ENCODE data around the gene FOXI3. TPM values are rescaled to one million over a fixed set of nuclear protein-coding genes. Genes with fewer than 3 reads are reported as not detected.

The FOXI3 gene
- total RNA-seq, 2 experiments from 2014 or later, result not detected

DNA sequence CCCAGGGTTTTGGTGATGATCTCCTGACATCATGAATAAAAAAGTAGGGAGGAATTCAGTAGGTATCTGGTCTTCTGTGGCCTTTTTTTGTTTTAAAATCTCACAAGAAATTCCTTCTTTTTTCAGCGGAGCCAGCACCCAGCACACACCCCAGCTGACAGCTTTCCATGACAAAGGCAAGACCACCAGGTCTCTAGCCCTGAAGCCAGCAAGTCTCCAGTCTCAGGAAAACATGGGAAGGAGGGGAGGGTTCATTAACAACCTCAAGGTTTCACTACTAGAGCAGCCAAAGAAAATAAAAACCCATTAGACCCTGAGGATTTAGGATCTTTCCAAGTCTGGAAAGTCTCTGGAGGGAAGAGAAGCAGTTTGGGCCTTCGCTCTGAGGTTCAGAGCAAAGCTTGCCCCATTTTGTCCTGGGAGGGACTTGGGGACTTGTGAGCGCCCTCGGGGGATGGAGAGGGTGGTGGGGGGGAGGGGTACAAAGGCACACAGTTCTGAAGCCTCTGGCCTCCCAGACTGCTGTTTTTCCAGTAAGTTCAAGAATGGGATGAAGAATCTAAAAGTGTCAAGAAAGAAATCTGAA lies 9.0 kb downstream of the FOXI3 start:
- BruUV-seq (replicated peaks), result no TSS peak
- CTCF ChIA-PET (ENCODE audit: unreplicated experiment), result no interaction called here

DNA sequence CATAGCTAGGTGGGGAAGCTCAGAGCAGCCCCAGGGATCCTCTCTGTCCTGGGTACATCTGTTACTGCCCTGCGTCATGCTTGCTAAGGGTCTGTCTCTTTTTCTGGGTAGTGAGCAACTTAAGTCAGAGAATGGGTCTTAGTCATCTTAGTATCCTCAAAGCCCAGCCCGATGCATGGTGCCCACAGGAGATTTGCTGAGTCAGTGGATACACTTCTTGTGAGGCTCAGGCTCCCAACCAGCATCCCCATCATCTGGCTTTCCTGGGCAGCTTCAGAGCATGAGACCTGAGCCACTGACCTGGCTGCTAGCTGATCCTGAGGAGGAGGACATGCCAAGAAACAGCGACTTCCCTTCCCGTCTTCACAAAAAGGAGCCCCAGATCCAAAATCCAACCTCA lies 10.0 kb downstream of the FOXI3 start:
- no peaks in the 10 kb centered on the region for H3K36me3 ChIP-seq (ENCODE audit: insufficient read depth, low read length)
- H2AFZ ChIP-seq (ENCODE audit: low read length), result no peak overlapping the region
- no peak for DNase-seq (ENCODE audit: low spot score)
- H3K9me3 ChIP-seq (ENCODE audit: low read length), result no peaks in the 10 kb centered on the region
- H4K20me1 ChIP-seq (ENCODE audit: insufficient read depth, low read length), result no peaks in the 10 kb centered on the region
- intact Hi-C loops (cut with micrococcal nuclease; ENCODE audit: unreplicated experiment), result no loop called here
- H3K79me2 ChIP-seq (ENCODE audit: insufficient read depth, low read depth, low read length), result no peaks in the 10 kb centered on the region
- POLR2A ChIA-PET, result interaction anchor here (0.7 kb wide), 1 partner anchor 66 kb away, joined by 3 read pairs; no protein-coding TSS in a partner anchor
- no TSS peak for BruUV-seq (replicated peaks)
- no peaks in the 10 kb centered on the region for H3K4me1 ChIP-seq (ENCODE audit: insufficient read depth, low read length, poor library complexity, severe bottlenecking)
- no peak overlapping the region for H3K4me3 ChIP-seq (ENCODE audit: low read depth, low read length, poor library complexity, severe bottlenecking)
- H3K9me2 ChIP-seq (ENCODE audit: insufficient read depth, low read length), result no peaks in the 10 kb centered on the region
- no peak overlapping the region for H3K4me2 ChIP-seq (ENCODE audit: low read length)
- CTCF ChIA-PET (ENCODE audit: unreplicated experiment), result no interaction called here
- TF ChIP-seq, protein P1, sequence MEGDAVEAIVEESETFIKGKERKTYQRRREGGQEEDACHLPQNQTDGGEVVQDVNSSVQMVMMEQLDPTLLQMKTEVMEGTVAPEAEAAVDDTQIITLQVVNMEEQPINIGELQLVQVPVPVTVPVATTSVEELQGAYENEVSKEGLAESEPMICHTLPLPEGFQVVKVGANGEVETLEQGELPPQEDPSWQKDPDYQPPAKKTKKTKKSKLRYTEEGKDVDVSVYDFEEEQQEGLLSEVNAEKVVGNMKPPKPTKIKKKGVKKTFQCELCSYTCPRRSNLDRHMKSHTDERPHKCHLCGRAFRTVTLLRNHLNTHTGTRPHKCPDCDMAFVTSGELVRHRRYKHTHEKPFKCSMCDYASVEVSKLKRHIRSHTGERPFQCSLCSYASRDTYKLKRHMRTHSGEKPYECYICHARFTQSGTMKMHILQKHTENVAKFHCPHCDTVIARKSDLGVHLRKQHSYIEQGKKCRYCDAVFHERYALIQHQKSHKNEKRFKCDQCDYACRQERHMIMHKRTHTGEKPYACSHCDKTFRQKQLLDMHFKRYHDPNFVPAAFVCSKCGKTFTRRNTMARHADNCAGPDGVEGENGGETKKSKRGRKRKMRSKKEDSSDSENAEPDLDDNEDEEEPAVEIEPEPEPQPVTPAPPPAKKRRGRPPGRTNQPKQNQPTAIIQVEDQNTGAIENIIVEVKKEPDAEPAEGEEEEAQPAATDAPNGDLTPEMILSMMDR (conservative IDR thresholded peaks at IDR 0.05; ENCODE audit: low read length), result no peak
- no peak for TF ChIP-seq EZH2phosphoT487 (IDR thresholded peaks at IDR 0.05; ENCODE audit: borderline replicate concordance, low read depth, low read length)
- no peak overlapping the region for H3K27ac ChIP-seq (ENCODE audit: low read depth, low read length, poor library complexity, severe bottlenecking)

More for the DNA sequence above, 9.0 kb downstream of the FOXI3 start:
- Histone ChIP-seq H3K4me1 (ENCODE audit: insufficient read depth, low read length, poor library complexity, severe bottlenecking) (no peaks in the 10 kb centered on the region), H3K27ac (ENCODE audit: low read depth, low read length, poor library complexity, severe bottlenecking) (no peak overlapping the region), H3K36me3 (ENCODE audit: insufficient read depth, low read length) (no peaks in the 10 kb centered on the region), H4K20me1 (ENCODE audit: insufficient read depth, low read length) (no peaks in the 10 kb centered on the region), H3K4me3 (ENCODE audit: low read depth, low read length, poor library complexity, severe bottlenecking) (no peak overlapping the region), H3K79me2 (ENCODE audit: insufficient read depth, low read depth, low read length) (no peaks in the 10 kb centered on the region), H3K9me2 (ENCODE audit: insufficient read depth, low read length) (no peaks in the 10 kb centered on the region), H3K4me2 (ENCODE audit: low read length) (no peak overlapping the region), H2AFZ (ENCODE audit: low read length) (no peak overlapping the region), H3K9me3 (ENCODE audit: low read length) (no peaks in the 10 kb centered on the region)
- POLR2A ChIA-PET, result no interaction called here
- no peak for DNase-seq (ENCODE audit: low spot score)
- intact Hi-C loops (cut with micrococcal nuclease; ENCODE audit: unreplicated experiment), result no loop called here
- TF ChIP-seq, protein P1 (conservative IDR thresholded peaks at IDR 0.05; ENCODE audit: low read length), result no peak
- no peak for TF ChIP-seq EZH2phosphoT487 (IDR thresholded peaks at IDR 0.05; ENCODE audit: borderline replicate concordance, low read depth, low read length)

DNA sequence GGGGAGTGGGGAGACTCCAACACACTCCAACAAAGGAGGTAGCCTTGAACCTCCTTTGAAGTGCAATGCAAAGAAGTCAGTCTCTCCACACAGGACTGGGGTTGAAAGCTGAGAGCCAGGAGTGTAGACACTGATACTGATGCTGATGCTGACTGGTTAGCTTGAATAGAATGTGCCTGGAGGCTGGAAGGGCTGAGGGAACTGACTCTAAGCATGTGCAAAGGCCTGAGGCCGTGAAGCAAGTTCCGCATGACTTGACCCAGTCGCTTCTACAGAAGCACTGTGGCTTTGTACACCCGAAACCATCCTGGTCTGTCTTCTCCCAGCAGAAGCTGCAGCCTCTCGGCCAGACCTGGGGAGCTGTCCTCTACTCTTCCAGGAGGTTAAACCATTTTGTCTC lies 10.4 kb downstream of the FOXI3 start:
- BruUV-seq (replicated peaks), result no TSS peak
- Histone ChIP-seq H2AFZ (ENCODE audit: low read length) (no peak overlapping the region), H3K36me3 (ENCODE audit: insufficient read depth, low read length) (no peaks in the 10 kb centered on the region), H3K27ac (ENCODE audit: low read depth, low read length, poor library complexity, severe bottlenecking) (no peak overlapping the region), H3K9me2 (ENCODE audit: insufficient read depth, low read length) (no peaks in the 10 kb centered on the region), H3K79me2 (ENCODE audit: insufficient read depth, low read depth, low read length) (no peaks in the 10 kb centered on the region), H3K4me1 (ENCODE audit: insufficient read depth, low read length, poor library complexity, severe bottlenecking) (no peaks in the 10 kb centered on the region), H4K20me1 (ENCODE audit: insufficient read depth, low read length) (no peaks in the 10 kb centered on the region), H3K4me3 (ENCODE audit: low read depth, low read length, poor library complexity, severe bottlenecking) (no peak overlapping the region), H3K4me2 (ENCODE audit: low read length) (no peak overlapping the region), H3K9me3 (ENCODE audit: low read length) (no peaks in the 10 kb centered on the region)
- ChIA-PET POLR2A (interaction anchor here (0.7 kb wide), 1 partner anchor 66 kb away, joined by 3 read pairs; no protein-coding TSS in a partner anchor), CTCF (ENCODE audit: unreplicated experiment) (no interaction called here)
- no peak for TF ChIP-seq EZH2phosphoT487 (IDR thresholded peaks at IDR 0.05; ENCODE audit: borderline replicate concordance, low read depth, low read length)
- TF ChIP-seq, protein P1 (conservative IDR thresholded peaks at IDR 0.05; ENCODE audit: low read length), result no peak
- DNase-seq (ENCODE audit: low spot score), result no peak
- intact Hi-C loops (cut with micrococcal nuclease; ENCODE audit: unreplicated experiment), result no loop called here
